ENCODE data around the gene TMEM132C. TPM values are rescaled to one million over a fixed set of nuclear protein-coding genes. Genes with fewer than 3 reads are reported as not detected.

TMEM132C gene
- total and polyA plus RNA-seq, 2 of the 4 experiments (the other 2 are of a cell fraction), result not detected

- no peak for TF ChIP-seq CEBPB (IDR thresholded peaks at IDR 0.05; ENCODE audit: low read depth, low read length)
- no peak for TF ChIP-seq MXI1 (IDR thresholded peaks at IDR 0.05; ENCODE audit: borderline replicate concordance, low read depth, low read length)
- no peak for TF ChIP-seq RFX5 (IDR thresholded peaks at IDR 0.05; ENCODE audit: low read depth, low read length)
- no peak overlapping the region for H4K8ac ChIP-seq (ENCODE audit: low read depth in 2 of 2, low read length in 2 of 2)
- intact Hi-C loops (cut with micrococcal nuclease), result no loop called here
- H3K9me3 ChIP-seq (ENCODE audit: control insufficient read depth, insufficient read depth, low read length), result peaks cover 41% of the 10 kb centered on the region
- WGBS, 2 experiments (ENCODE audit: extremely low coverage in 2 of 2, insufficient read length in 1 of 2), result 80% methylated on average over 1 of the region's 4 CpGs; no CpG with 5 or more reads in 1 of the 2 experiments
- H3K36me3 ChIP-seq (ENCODE audit: control insufficient read depth, insufficient read depth, low read length), result no peaks in the 10 kb centered on the region
- no peaks in the 10 kb centered on the region for H3K27me3 ChIP-seq (ENCODE audit: control insufficient read depth, insufficient read depth, low read length)
- no peaks in the 10 kb centered on the region for H3K9me1 ChIP-seq (ENCODE audit: insufficient read depth, low read length)
- H4K91ac ChIP-seq (ENCODE audit: insufficient read depth, low read depth, low read length), result no peak overlapping the region
- no peaks in the 10 kb centered on the region for H3K4me1 ChIP-seq (ENCODE audit: control insufficient read depth, insufficient read depth, low read length)
- no peaks in the 10 kb centered on the region for H3K79me1 ChIP-seq (ENCODE audit: low read depth in 1 of 2, low read length in 2 of 2)
- BruUV-seq (replicated peaks), result no TSS peak
- no peak overlapping the region for H3K4ac ChIP-seq (ENCODE audit: low read depth, low read length)
- no peak overlapping the region for H4K5ac ChIP-seq (ENCODE audit: low read depth, low read length)
- H2AFZ ChIP-seq (replicated peaks; ENCODE audit: low read length, poor library complexity), result no peak overlapping the region
- H3K56ac ChIP-seq (ENCODE audit: extremely low read depth, insufficient read depth, low read length), result no peak overlapping the region
- CTCF ChIA-PET, result no interaction called here
- H3K4me3 ChIP-seq (ENCODE audit: insufficient read depth, low read depth, low read length), result no peak overlapping the region
- dilution Hi-C loops (cut with HindIII; ENCODE audit: low sequenced_read_pairs, unreplicated experiment), result no loop called here
- ATAC-seq (ENCODE audit: low read depth), result no peak
- no peak overlapping the region for H3K14ac ChIP-seq (replicated peaks; ENCODE audit: low read depth, low read length)
- no peak overlapping the region for H3K4me2 ChIP-seq (ENCODE audit: low read depth, low read length)
- no peak overlapping the region for H3K18ac ChIP-seq (ENCODE audit: low read depth, low read length)
- H2AK5ac ChIP-seq (ENCODE audit: low read depth, low read length), result no peak overlapping the region
- H2BK5ac ChIP-seq (ENCODE audit: low read depth, low read length, poor library complexity, severe bottlenecking), result no peak overlapping the region
- in situ Hi-C loops (cut with MboI; ENCODE audit: low sequenced_read_pairs), result no loop called here
- no peak overlapping the region for H3K23ac ChIP-seq (ENCODE audit: low read depth, low read length)
- no peak overlapping the region for H2BK20ac ChIP-seq (ENCODE audit: low read depth, low read length)
- H3K27ac ChIP-seq (ENCODE audit: insufficient read depth, low read length), result no peak overlapping the region
- POLR2A ChIA-PET (ENCODE audit: unreplicated experiment), result no interaction called here
- no peak overlapping the region for H2AK9ac ChIP-seq (replicated peaks; ENCODE audit: low read depth, low read length, poor library complexity)
- DNase-seq, result no peak
- H2BK15ac ChIP-seq (ENCODE audit: low read depth, low read length), result no peak overlapping the region
- H3K9ac ChIP-seq (ENCODE audit: low read depth, low read length), result no peak overlapping the region
- no peaks in the 10 kb centered on the region for H4K20me1 ChIP-seq (ENCODE audit: insufficient read depth, low read length)
- H2BK120ac ChIP-seq (ENCODE audit: low read depth, low read length), result no peak overlapping the region
Measured at GRCh38 chr12:128463881-128464280, 196.9 kb downstream of the TMEM132C start.

Data from IMR-90 (cell line).